HFFc6 (cell line): Measurements from ENCODE around the gene SCN9A. TPM values are rescaled to one million over a fixed set of nuclear protein-coding genes. Genes with fewer than 3 reads are reported as not detected.
A peak's percentile ranks its signal among the peaks of the same experiment; 100 is the strongest.

ENCODE experiments used
- DNase-seq: peaks from one replicate; pipeline ENCODE4 v3.0.0-alpha.2; 2018
- H3K27ac Mint-ChIP-seq: 2 replicates; pipeline ENCODE4 v1.8.0; 2020; ENCODE audit warnings: mild to moderate bottlenecking, mixed read lengths
- H3K27me3 Mint-ChIP-seq: 2 replicates; pipeline ENCODE4 v1.8.0; 2021; ENCODE audit warnings: mild to moderate bottlenecking, moderate library complexity, mixed read lengths; ENCODE audit not compliant: insufficient read depth
- H3K36me3 Mint-ChIP-seq: 2 replicates; pipeline ENCODE4 v1.8.0; 2021; ENCODE audit warnings: low read depth, mixed read lengths
- H3K4me1 Mint-ChIP-seq: 2 replicates; pipeline ENCODE4 v1.8.0; 2020; ENCODE audit warnings: low read depth, mixed read lengths
- H3K4me3 Mint-ChIP-seq: 2 replicates; pipeline ENCODE4 v1.8.0; 2020; ENCODE audit warnings: mild to moderate bottlenecking, moderate library complexity, mixed read lengths
- H3K9me3 Mint-ChIP-seq: 2 replicates; pipeline ENCODE4 v1.8.0; 2020; ENCODE audit warnings: mild to moderate bottlenecking, mixed read lengths
- CTCF ChIP-seq: fragments of 200-600 bp; sonication (generic); IDR thresholded peaks from 2 replicates; pipeline ENCODE4 v1.5.0; 2021; ENCODE audit warnings: antibody characterized with exemption, mild to moderate bottlenecking
- total RNA-seq, 6 experiments: library from RNA; stranded (reverse); fragmentation: NEBNext Ultra II Directional; extraction: Animal tissue kit (Norgen Biotek cat#: 25700); gene quantifications; 2 replicates in 1 of 6; 3 replicates in 5 of 6; pipeline ENCODE4 v1.2.3, GENCODE V29; 2021

Gene SCN9A
- total RNA-seq, 6 experiments from 2014 or later: 41.1 to 66.1 (median 55.8) TPM

GRCh38 chr2:166357068-166357949 is 18.4 kb downstream of the SCN9A start:
- Mint-ChIP-seq H3K4me1 (peaks cover 56% of the 10 kb centered on the region), H3K9me3 (no peaks in the 10 kb centered on the region), H3K27ac (peak overlapping the region; percentile 4; the same call in 1 of the 2 replicates), H3K36me3 (peaks cover 13% of the 10 kb centered on the region; the same call in 1 of the 2 replicates), H3K27me3 (no peaks in the 10 kb centered on the region), H3K4me3 (no peak overlapping the region)
- DNase-seq: no peak
- TF ChIP-seq CTCF: no peak

- H3K36me3 Mint-ChIP-seq: peaks cover 34% of the 10 kb centered on the region
- no peak overlapping the region for H3K4me3 Mint-ChIP-seq
- no peak for TF ChIP-seq CTCF
- H3K27ac Mint-ChIP-seq: peak overlapping the region; percentile 40
- no peaks in the 10 kb centered on the region for H3K27me3 Mint-ChIP-seq
- peak; percentile 28 for DNase-seq
- H3K9me3 Mint-ChIP-seq: no peaks in the 10 kb centered on the region
- H3K4me1 Mint-ChIP-seq: peaks cover 69% of the 10 kb centered on the region
Measured at GRCh38 chr2:166351319-166351718, 24.4 kb downstream of the SCN9A start.

- Mint-ChIP-seq H3K36me3 (peaks cover 34% of the 10 kb centered on the region), H3K4me3 (no peak overlapping the region), H3K4me1 (peaks cover 73% of the 10 kb centered on the region), H3K9me3 (no peaks in the 10 kb centered on the region), H3K27ac (0 out of 2 replicates have a peak overlapping the region, but pooled peaks have one; percentile 11), H3K27me3 (no peaks in the 10 kb centered on the region)
- TF ChIP-seq CTCF: no peak
- DNase-seq: no peak
Measured at GRCh38 chr2:166350525-166350924, 25.2 kb downstream of the SCN9A start.

DNA sequence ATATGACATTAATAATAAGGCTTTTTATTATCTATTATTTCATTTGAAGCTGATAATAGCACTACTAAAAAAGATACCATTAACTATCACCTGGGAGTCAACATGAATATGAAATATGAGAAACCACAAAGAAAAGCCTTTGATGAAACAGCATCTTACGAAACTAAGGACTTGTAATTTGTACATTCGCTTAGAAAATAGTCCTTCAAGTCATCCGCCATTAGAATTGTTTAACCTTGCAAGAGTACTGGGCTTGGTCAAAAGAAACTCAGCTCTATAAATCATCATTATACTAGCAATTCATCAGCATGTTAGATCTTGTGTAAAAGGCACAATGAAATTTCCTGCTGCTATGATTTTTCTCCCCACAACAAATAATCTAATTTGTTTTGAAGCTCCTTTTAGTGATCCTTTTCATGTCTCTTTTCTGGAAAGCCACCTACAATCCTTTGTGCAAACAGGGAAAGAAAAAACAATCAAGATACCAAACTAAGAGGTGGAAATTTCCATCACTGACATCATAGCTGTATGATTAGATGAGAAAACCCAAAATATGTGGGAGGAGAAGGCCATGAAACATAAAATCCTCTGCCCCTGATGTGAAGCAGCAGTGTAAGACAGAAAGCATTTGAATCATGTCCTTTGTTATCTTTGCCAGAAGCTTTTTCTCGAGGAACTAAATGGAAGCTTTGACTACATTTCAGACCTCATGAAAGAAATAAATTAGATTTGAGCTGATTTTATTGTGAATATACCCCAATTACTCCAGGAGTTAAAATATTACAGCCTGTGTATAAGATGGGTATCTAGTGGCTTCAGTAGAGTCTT is 31.2 kb downstream of the SCN9A start:
- peaks cover 85% of the 10 kb centered on the region for H3K4me1 Mint-ChIP-seq
- H3K4me3 Mint-ChIP-seq: peak overlapping the region; percentile 63
- no peaks in the 10 kb centered on the region for H3K27me3 Mint-ChIP-seq
- peaks cover 23% of the 10 kb centered on the region for H3K36me3 Mint-ChIP-seq
- DNase-seq: peak; percentile 72
- TF ChIP-seq CTCF: no peak
- peak overlapping the region; percentile 86 for H3K27ac Mint-ChIP-seq
- H3K9me3 Mint-ChIP-seq: no peaks in the 10 kb centered on the region

DNA sequence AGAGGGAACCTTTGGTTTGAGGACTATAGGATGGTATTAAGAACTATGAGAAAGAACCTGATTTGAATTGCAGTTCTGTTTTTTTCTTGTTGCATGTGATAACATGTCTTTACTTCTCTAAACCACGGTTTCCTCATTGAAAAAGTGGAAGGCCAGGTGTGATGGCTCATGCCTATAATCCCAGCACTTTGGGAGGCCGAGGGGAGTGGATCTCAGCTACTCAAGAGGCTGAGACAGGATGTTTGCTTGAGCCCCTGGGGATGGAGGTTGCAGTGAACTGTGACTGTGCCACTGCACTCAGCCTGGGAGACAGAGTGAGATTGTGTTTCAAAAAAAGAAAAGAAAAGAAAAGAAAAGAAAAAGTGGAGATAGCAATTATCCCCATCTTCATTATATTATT is 32.3 kb downstream of the SCN9A start:
- no peak for DNase-seq
- no peak for TF ChIP-seq CTCF
- Mint-ChIP-seq H3K27me3 (no peaks in the 10 kb centered on the region), H3K36me3 (peaks cover 15% of the 10 kb centered on the region; the same call in 1 of the 2 replicates), H3K9me3 (no peaks in the 10 kb centered on the region), H3K4me3 (peak overlapping the region; percentile 49), H3K27ac (peak overlapping the region; percentile 72), H3K4me1 (peaks cover 94% of the 10 kb centered on the region)
